Stomach (tissue), 9 donors: ENCODE data around the gene SLC2A4RG. TPM values are rescaled to one million over a fixed set of nuclear protein-coding genes. Genes with fewer than 3 reads are reported as not detected.

Experiments
- DNase-seq, 2 donors: peaks; one replicate each; pipeline versions ENCODE4 v3.0.0 to v3.0.0-alpha.2; 2013 to 2019
- H3K27ac ChIP-seq, 5 donors: fragments of 200-600 bp in 4 of 5; sonication (generic) in 4 of 5; one replicate each; pipeline ENCODE4 v1.5.1; 2013 to 2019; ENCODE audit warnings: mild to moderate bottlenecking in 1 of 5, moderate library complexity in 1 of 5
- H3K27me3 ChIP-seq, 3 donors: fragments of 200-600 bp; sonication (generic); one replicate each; pipeline ENCODE4 v1.5.1; 2017 to 2019; ENCODE audit warnings: mixed run types in 1 of 3
- H3K36me3 ChIP-seq, 4 donors: fragments of 200-600 bp; sonication (generic); 1 replicate in 3 of 4; 2 replicates in 1 of 4; pipeline ENCODE4 v1.5.1; 2016 to 2019
- H3K4me1 ChIP-seq, 4 donors: fragments of 200-600 bp; sonication (generic); one replicate each; pipeline ENCODE4 v1.5.1; 2016 to 2019
- H3K4me3 ChIP-seq, 4 donors: fragments of 200-600 bp; sonication (generic) in 3 of 4; one replicate each; pipeline ENCODE4 v1.5.1; 2016 to 2019; ENCODE audit warnings: mild to moderate bottlenecking in 1 of 4
- H3K9me3 ChIP-seq, 4 donors: fragments of 200-600 bp; sonication (generic); one replicate each; pipeline ENCODE4 v1.5.1; 2016 to 2019
- EP300 ChIP-seq: sonication (generic); formaldehyde crosslinking; IDR thresholded peaks from one replicate; pipeline ENCODE4 v1.6.1; 2017; ENCODE audit warnings: antibody characterized with exemption
- POLR2A ChIP-seq, 4 donors: fragments of 450-650 bp; IDR thresholded peaks; one replicate each; pipeline ENCODE4 v1.6.1; 2016; ENCODE audit warnings: antibody characterized with exemption in 4 of 4, control low read depth in 2 of 4, mild to moderate bottlenecking in 1 of 4, moderate library complexity in 1 of 4
- POLR2AphosphoS5 ChIP-seq, 3 donors: sonication (generic); formaldehyde crosslinking; IDR thresholded peaks; one replicate each; pipeline ENCODE4 v1.6.1; 2016; ENCODE audit warnings: antibody characterized with exemption in 3 of 3
- WGBS, 5 donors: extraction: QIAGEN DNeasy Blood & Tissue Kit in 3 of 5; methylation state at CpG; one replicate each; pipeline versions ENCODE4 v1.1.5 to v1.1.7; 2013 to 2018; 5-methylcytosine and 5-hydroxymethylcytosine counted together
- intact Hi-C: fragments of 100-400 bp; cut with DNase I; formaldehyde crosslinking; loops from one replicate; pipeline ENCODE4 v1.15.1; 2023; ENCODE audit warnings: low total_unique reads
- polyA plus RNA-seq, 3 donors: library from polyadenylated mRNA; stranded (reverse); fragments of 200-250 nt; gene quantifications; one replicate each; pipeline ENCODE4 v1.2.3, GENCODE V29; 2013
- total RNA-seq, 5 donors: library from RNA; depleted of rRNA; stranded (reverse); fragments of >200 nt; gene quantifications; one replicate each; pipeline versions ENCODE4 v1.1.0 to v1.2.3, GENCODE V29; 2014 to 2016
- TF ChIP-seq, protein P1 (sequence below), 7 experiments: fragments of 450-650 bp in 4 of 7; fragments of 200-600 bp in 3 of 7; sonication (generic) in 3 of 7; IDR thresholded peaks; one replicate each; pipeline ENCODE4 v1.5.1; 2016 to 2019; ENCODE audit warnings: antibody characterized with exemption in 7 of 7, control low read depth in 2 of 7, mild to moderate bottlenecking in 1 of 7
- donor health status: healthy with polysubstance abuse.
- donor health status: Bipolar disorder and iron deficiency.
- donor health status: healthy.

SLC2A4RG gene
- total and polyA plus RNA-seq, 8 donors: 7.1 to 76.9 (median 42.8) TPM

DNA sequence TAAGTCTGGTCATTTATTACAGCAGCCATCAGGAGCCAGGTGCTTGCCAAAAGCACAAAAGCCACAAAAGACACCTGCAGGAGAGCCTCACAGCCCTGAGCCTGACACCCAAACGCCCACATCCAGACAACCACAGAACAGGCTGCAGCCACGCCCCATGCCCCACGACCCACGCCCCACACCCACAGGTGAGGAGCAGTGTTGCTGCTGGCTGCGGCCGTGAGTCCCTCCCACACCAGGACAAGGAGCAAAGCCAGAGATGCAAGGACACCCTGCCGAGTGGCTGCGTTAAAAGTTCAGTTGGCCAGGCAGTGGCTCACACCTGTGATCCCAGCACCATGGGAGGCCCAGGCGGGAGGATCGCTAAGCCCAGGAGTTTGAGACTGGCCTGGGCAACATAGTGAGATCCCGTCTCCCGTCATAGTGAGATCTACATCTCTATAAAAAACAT lies 43.0 kb downstream of the SLC2A4RG start:
- intact Hi-C loops: no loop called here
- peaks cover 0 to 8% (median 3%) of the 10 kb centered on the region in 4 donors for H3K4me1 ChIP-seq
- peaks cover 0 to 5% (median 2%) of the 10 kb centered on the region in 4 donors for H3K36me3 ChIP-seq
- no peak overlapping the region for H3K4me3 ChIP-seq
- H3K27ac ChIP-seq: no peak overlapping the region
- TF ChIP-seq POLR2A (IDR thresholded peaks at IDR 0.05) (no peak), POLR2AphosphoS5 (IDR thresholded peaks at IDR 0.05) (no peak), EP300 (no peak)
- TF ChIP-seq, protein P1, sequence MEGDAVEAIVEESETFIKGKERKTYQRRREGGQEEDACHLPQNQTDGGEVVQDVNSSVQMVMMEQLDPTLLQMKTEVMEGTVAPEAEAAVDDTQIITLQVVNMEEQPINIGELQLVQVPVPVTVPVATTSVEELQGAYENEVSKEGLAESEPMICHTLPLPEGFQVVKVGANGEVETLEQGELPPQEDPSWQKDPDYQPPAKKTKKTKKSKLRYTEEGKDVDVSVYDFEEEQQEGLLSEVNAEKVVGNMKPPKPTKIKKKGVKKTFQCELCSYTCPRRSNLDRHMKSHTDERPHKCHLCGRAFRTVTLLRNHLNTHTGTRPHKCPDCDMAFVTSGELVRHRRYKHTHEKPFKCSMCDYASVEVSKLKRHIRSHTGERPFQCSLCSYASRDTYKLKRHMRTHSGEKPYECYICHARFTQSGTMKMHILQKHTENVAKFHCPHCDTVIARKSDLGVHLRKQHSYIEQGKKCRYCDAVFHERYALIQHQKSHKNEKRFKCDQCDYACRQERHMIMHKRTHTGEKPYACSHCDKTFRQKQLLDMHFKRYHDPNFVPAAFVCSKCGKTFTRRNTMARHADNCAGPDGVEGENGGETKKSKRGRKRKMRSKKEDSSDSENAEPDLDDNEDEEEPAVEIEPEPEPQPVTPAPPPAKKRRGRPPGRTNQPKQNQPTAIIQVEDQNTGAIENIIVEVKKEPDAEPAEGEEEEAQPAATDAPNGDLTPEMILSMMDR (IDR thresholded peaks at IDR 0.05): no peak
- H3K9me3 ChIP-seq: no peaks in the 10 kb centered on the region
- no peak for DNase-seq
- 74 to 98% (median 77%) methylated on average over 4 to 12 of the region's 12 CpGs for WGBS, 5 donors
- no peaks in the 10 kb centered on the region for H3K27me3 ChIP-seq

GRCh38 chr20:63783970-63784369 lies 44.4 kb downstream of the SLC2A4RG start:
- Histone ChIP-seq H3K4me1 (peaks cover 0 to 8% (median 3%) of the 10 kb centered on the region in 4 donors), H3K27ac (no peak overlapping the region), H3K27me3 (no peaks in the 10 kb centered on the region), H3K36me3 (peaks cover 0 to 8% (median 6%) of the 10 kb centered on the region in 4 donors), H3K9me3 (no peaks in the 10 kb centered on the region), H3K4me3 (no peak overlapping the region)
- 82 to 94% (median 85%) methylated on average over 9 to 16 of the region's 16 CpGs for WGBS, 5 donors
- TF ChIP-seq POLR2AphosphoS5 (IDR thresholded peaks at IDR 0.05): no peak
- no peak for TF ChIP-seq POLR2A (IDR thresholded peaks at IDR 0.05)
- no peak for TF ChIP-seq EP300
- TF ChIP-seq, protein P1 (IDR thresholded peaks at IDR 0.05): no peak
- intact Hi-C loops: no loop called here
- DNase-seq: no peak

DNA sequence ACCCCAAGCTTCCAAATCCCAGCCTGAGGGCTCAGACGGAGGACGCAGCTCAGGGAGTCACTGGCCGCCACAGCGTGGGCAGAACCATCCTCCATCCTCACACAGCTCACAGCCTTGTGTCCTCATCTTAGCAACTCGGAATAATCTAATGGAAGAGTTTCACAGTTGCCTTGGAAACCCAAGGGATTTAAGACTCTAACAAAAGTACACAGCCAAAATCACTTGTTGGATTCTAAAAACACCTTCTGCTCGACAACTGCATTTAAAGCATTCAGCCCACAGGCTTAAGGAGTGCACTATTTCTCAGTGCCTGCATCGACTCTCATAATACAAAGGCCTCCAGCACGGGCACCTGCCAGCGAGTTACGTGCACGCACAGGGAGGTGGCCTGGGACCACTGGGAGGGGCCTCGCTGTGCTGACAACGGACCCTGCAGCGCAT lies 46.1 kb downstream of the SLC2A4RG start:
- H3K27ac ChIP-seq: no peak overlapping the region
- 66 to 70% (median 68%) methylated on average over 14 of the region's 14 CpGs for WGBS, 5 donors
- H3K4me1 ChIP-seq: peaks cover 0 to 8% (median 3%) of the 10 kb centered on the region in 4 donors

DNA sequence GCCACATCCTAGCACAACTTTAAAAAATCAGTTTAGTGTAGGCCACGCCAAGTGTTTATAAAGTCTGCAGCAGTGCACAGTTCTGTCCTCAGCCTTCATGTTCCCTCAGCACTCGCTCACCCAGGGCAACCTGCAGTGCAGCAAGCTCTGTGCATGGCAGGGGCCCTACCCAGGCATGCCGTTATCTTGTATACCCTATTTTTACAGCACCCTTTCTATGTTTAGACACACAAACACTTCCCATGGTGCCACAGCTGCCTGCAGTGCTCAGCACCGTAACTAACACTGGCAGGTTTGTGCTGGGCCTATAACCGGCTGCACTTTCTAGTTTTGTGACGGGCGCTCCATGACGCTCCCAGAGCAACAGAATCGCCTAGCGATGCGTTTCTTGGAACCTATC lies 47.7 kb downstream of the SLC2A4RG start:
- WGBS, 5 donors: 83 to 89% (median 86%) methylated on average over 11 of the region's 11 CpGs
- no peak overlapping the region for H3K27ac ChIP-seq
- intact Hi-C loops: no loop called here
- no peaks in the 10 kb centered on the region for H3K27me3 ChIP-seq
- peaks cover 5 to 23% (median 21%) of the 10 kb centered on the region in 4 donors for H3K36me3 ChIP-seq
- no peaks in the 10 kb centered on the region for H3K9me3 ChIP-seq
- no peak for TF ChIP-seq EP300
- TF ChIP-seq, protein P1 (IDR thresholded peaks at IDR 0.05): no peak
- no peak for TF ChIP-seq POLR2A (IDR thresholded peaks at IDR 0.05)
- no peak for TF ChIP-seq POLR2AphosphoS5 (IDR thresholded peaks at IDR 0.05)
- H3K4me3 ChIP-seq: no peak overlapping the region
- peaks cover 0 to 11% (median 4%) of the 10 kb centered on the region in 4 donors for H3K4me1 ChIP-seq
- DNase-seq: no peak

More for the DNA sequence above, 46.1 kb downstream of the SLC2A4RG start:
- H3K27me3 ChIP-seq: no peaks in the 10 kb centered on the region
- no peaks in the 10 kb centered on the region for H3K9me3 ChIP-seq
- no peak for DNase-seq
- intact Hi-C loops: no loop called here
- H3K4me3 ChIP-seq: no peak overlapping the region
- TF ChIP-seq POLR2AphosphoS5 (IDR thresholded peaks at IDR 0.05) (no peak), EP300 (no peak), POLR2A (IDR thresholded peaks at IDR 0.05) (no peak)
- TF ChIP-seq, protein P1 (IDR thresholded peaks at IDR 0.05): no peak
- peaks cover 5 to 23% (median 21%) of the 10 kb centered on the region in 4 donors for H3K36me3 ChIP-seq
